Hepatocyte (in vitro differentiated cells): ENCODE measurements around the gene FAM241B. TPM values are rescaled to one million over a fixed set of nuclear protein-coding genes. Genes with fewer than 3 reads are reported as not detected.

Experiments used
- DNase-seq: peaks from one replicate; pipeline ENCODE4 v3.0.0-alpha.2; 2016; ENCODE audit warnings: low spot score
- H2AFZ ChIP-seq: fragments of 200-600 bp; sonication (generic); 2 replicates; pipeline ENCODE4 v1.6.0; 2016; ENCODE audit warnings: antibody characterized with exemption, mild to moderate bottlenecking
- H3K27ac ChIP-seq: fragments of 200-600 bp; sonication (generic); 2 replicates; pipeline ENCODE4 v1.5.1; 2016; ENCODE audit warnings: mild to moderate bottlenecking
- H3K27me3 ChIP-seq: fragments of 200-600 bp; sonication (generic); 2 replicates; pipeline ENCODE4 v1.6.1; 2016
- H3K36me3 ChIP-seq: fragments of 200-600 bp; sonication (generic); replicated peaks from 2 replicates; pipeline ENCODE4 v1.5.1; 2016; ENCODE audit warnings: low read depth; ENCODE audit not compliant: insufficient read depth
- H3K4me1 ChIP-seq: fragments of 200-600 bp; sonication (generic); 2 replicates; pipeline ENCODE4 v1.5.1; 2016; ENCODE audit warnings: mild to moderate bottlenecking, moderate library complexity; ENCODE audit not compliant: insufficient read depth
- H3K4me2 ChIP-seq: fragments of 200-600 bp; sonication (generic); 2 replicates; pipeline ENCODE4 v1.6.0; 2016
- H3K4me3 ChIP-seq: fragments of 200-600 bp; sonication (generic); 2 replicates; pipeline ENCODE4 v1.5.1; 2016; ENCODE audit warnings: mild to moderate bottlenecking
- H3K79me2 ChIP-seq: fragments of 200-600 bp; sonication (generic); 2 replicates; pipeline ENCODE4 v1.6.0; 2017; ENCODE audit warnings: mild to moderate bottlenecking
- H3K9me2 ChIP-seq: fragments of 200-600 bp; sonication (generic); replicated peaks from 2 replicates; pipeline ENCODE4 v1.6.0; 2017; ENCODE audit warnings: mild to moderate bottlenecking; ENCODE audit not compliant: insufficient read depth
- H3K9me3 ChIP-seq: fragments of 200-600 bp; sonication (generic); 2 replicates; pipeline ENCODE4 v1.5.1; 2016; ENCODE audit warnings: low read depth, mild to moderate bottlenecking
- H4K20me1 ChIP-seq: fragments of 200-600 bp; sonication (generic); 2 replicates; pipeline ENCODE4 v1.6.0; 2016; ENCODE audit warnings: mild to moderate bottlenecking; ENCODE audit not compliant: insufficient read depth, poor library complexity, severe bottlenecking
- EZH2 ChIP-seq: fragments of 200-600 bp; sonication (generic); IDR thresholded peaks from 2 replicates; pipeline ENCODE4 v1.6.1; 2016; ENCODE audit warnings: antibody characterized with exemption, mild to moderate bottlenecking, borderline replicate concordance
- EZH2phosphoT487 ChIP-seq: fragments of 200-600 bp; sonication (generic); IDR thresholded peaks from one replicate; pipeline ENCODE4 v1.6.1; 2018; ENCODE audit warnings: antibody characterized with exemption, mild to moderate bottlenecking, low read depth, moderate library complexity; ENCODE audit not compliant: unreplicated experiment, severe bottlenecking
- WGBS: methylation state at CpG from one replicate; pipeline ENCODE4 v1.1.6; 2016; ENCODE audit warnings: low lambda C conversion rate; ENCODE audit errors: missing lambda C conversion rate; 5-methylcytosine and 5-hydroxymethylcytosine counted together
- polyA plus RNA-seq: library from polyadenylated mRNA; unstranded; fragments of >200 nt; fragmentation: Nextera tagmentation; extraction: Ambion mirVana; gene quantifications from 2 replicates; pipeline ENCODE4 v1.2.1, GENCODE V29; 2016
- total RNA-seq: library from RNA; depleted of rRNA; stranded (reverse); fragments of >200 nt; gene quantifications from 2 replicates; pipeline ENCODE4 v1.2.3, GENCODE V29; 2014
- TF ChIP-seq, protein P1 (sequence below): fragments of 200-600 bp; sonication (generic); IDR thresholded peaks from 2 replicates; pipeline ENCODE4 v1.5.1; 2016; ENCODE audit warnings: antibody characterized with exemption, mild to moderate bottlenecking; ENCODE audit not compliant: poor library complexity

The FAM241B gene, protein sequence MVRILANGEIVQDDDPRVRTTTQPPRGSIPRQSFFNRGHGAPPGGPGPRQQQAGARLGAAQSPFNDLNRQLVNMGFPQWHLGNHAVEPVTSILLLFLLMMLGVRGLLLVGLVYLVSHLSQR
- total RNA-seq (3.7 TPM in 2 replicates), polyA plus RNA-seq (13.7 and 14.7 TPM in 2 replicates)

DNA sequence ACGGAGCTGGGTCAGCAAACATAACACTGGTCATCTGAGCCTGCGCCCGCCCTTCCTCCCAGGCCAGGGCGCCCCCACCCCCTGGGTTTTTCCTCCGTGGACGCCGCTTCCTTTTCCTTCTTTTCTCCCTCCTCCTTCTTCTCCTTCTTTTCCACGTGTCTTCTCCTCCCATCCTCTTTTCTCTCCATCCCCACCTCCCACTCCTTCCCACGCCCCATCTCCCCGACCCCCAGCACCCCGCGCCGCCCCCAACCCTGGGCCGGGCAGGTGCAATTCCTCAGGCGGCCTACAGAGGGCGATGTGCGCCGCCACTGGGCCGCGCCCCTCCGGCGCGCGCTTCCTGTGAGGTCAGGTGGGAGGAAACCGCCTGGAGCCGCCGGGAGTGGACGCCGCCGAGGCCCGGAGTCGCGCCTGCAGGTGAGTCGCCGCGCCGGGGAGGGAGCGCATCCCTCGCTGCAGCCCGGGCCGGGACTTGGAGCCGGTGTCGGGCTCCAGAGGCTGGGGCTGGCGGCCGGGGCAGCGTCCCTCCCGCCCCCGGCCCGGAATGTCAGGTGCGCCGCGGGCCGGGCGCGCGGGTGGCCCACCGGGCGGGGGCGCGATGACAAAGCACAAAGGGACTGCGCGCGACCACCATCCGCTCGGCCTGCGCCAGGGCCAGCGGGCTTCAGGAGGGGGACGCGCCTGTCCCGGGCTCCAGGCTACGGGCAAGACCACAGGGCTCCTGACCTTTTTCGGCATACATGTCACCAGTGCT lies at the start of gene FAM241B:
Gene FAM241B (plus strand): TSS at position 351 of the 754 bp plus-strand sequence. CDS start 1,497 bp downstream, outside the sequence.
- WGBS, result 4% methylated on average over 40 of the region's 72 CpGs

DNA sequence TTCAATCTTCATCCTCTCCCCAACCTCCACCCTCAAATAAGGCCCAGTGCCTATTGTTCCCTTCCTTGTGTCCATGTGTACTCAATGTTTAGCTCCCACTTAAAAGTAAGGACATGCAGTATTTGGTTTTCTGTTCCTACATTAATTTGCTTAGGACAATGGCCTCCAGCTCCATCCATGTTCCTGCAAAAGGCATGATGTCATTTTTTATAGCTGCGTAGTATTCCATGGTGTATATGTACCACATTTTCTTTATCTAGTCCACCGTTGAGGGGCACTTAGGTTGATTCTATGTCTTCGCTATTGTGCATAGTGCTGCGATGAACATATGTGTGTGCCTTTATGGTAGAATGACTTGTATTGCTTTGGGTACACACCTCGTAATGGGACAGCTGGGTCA lies 49.6 kb upstream of the FAM241B start:
- Histone ChIP-seq H3K79me2 (no peaks in the 10 kb centered on the region), H3K9me3 (no peaks in the 10 kb centered on the region), H3K4me2 (no peak overlapping the region), H2AFZ (no peak overlapping the region), H3K27ac (no peak overlapping the region), H3K27me3 (peaks cover 69% of the 10 kb centered on the region), H3K4me3 (no peak overlapping the region), H3K9me2 (no peaks in the 10 kb centered on the region), H3K4me1 (no peaks in the 10 kb centered on the region), H3K36me3 (no peaks in the 10 kb centered on the region), H4K20me1 (no peaks in the 10 kb centered on the region)
- no peak for DNase-seq
- TF ChIP-seq, protein P1, sequence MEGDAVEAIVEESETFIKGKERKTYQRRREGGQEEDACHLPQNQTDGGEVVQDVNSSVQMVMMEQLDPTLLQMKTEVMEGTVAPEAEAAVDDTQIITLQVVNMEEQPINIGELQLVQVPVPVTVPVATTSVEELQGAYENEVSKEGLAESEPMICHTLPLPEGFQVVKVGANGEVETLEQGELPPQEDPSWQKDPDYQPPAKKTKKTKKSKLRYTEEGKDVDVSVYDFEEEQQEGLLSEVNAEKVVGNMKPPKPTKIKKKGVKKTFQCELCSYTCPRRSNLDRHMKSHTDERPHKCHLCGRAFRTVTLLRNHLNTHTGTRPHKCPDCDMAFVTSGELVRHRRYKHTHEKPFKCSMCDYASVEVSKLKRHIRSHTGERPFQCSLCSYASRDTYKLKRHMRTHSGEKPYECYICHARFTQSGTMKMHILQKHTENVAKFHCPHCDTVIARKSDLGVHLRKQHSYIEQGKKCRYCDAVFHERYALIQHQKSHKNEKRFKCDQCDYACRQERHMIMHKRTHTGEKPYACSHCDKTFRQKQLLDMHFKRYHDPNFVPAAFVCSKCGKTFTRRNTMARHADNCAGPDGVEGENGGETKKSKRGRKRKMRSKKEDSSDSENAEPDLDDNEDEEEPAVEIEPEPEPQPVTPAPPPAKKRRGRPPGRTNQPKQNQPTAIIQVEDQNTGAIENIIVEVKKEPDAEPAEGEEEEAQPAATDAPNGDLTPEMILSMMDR, result no peak
- TF ChIP-seq EZH2 (no peak), EZH2phosphoT487 (no peak)
- 74% methylated on average over 5 of the region's 5 CpGs for WGBS

More for the DNA sequence above, at the start of gene FAM241B:
- H3K9me3 ChIP-seq, result no peaks in the 10 kb centered on the region
- H3K27me3 ChIP-seq, result no peaks in the 10 kb centered on the region
- peak within 1 kb of the TSS; percentile 81 for H3K4me3 ChIP-seq
- peak within 1 kb of the TSS; percentile 78 for H2AFZ ChIP-seq
- no peaks in the 10 kb centered on the region for H3K4me1 ChIP-seq
- TF ChIP-seq EZH2, result no peak
- TF ChIP-seq, protein P1, result peak; percentile 100
- TF ChIP-seq EZH2phosphoT487, result no peak
- H3K79me2 ChIP-seq, result no peaks in the 10 kb centered on the region
- no peaks in the 10 kb centered on the region for H3K9me2 ChIP-seq
- no peaks in the 10 kb centered on the region for H3K36me3 ChIP-seq
- peak; percentile 90 for DNase-seq
- H3K27ac ChIP-seq, result no peak within 1 kb of the TSS
- no peaks in the 10 kb centered on the region for H4K20me1 ChIP-seq
- H3K4me2 ChIP-seq, result peak within 1 kb of the TSS; percentile 80

DNA sequence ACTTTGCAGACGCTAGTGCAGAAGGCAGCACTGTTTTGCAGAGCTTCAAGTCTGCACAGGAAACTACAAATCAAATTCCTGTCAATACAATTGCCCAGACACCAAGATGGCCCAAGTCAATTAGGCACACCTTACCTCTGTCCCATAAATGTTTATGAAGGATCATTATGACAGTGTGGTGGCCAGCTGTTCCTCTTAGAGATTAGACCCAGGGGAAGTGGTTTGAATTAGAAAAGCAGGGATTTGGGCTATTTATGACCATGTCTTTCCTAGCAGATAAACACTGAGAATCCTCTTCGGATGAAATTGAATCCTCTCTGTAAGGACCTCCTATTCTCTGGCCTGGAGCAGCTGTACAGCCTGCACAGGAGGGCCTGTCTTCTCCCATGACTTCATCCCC lies 46.9 kb upstream of the FAM241B start:
- Histone ChIP-seq H3K27ac (no peak overlapping the region), H3K79me2 (no peaks in the 10 kb centered on the region), H3K4me1 (no peaks in the 10 kb centered on the region), H3K4me2 (no peak overlapping the region), H4K20me1 (no peaks in the 10 kb centered on the region), H3K36me3 (no peaks in the 10 kb centered on the region), H3K9me3 (no peaks in the 10 kb centered on the region), H2AFZ (no peak overlapping the region), H3K9me2 (no peaks in the 10 kb centered on the region), H3K27me3 (peaks cover 58% of the 10 kb centered on the region), H3K4me3 (no peak overlapping the region)
- no peak for DNase-seq
- 39% methylated on average over 2 of the region's 2 CpGs for WGBS
- TF ChIP-seq EZH2phosphoT487 (no peak), EZH2 (no peak)
- TF ChIP-seq, protein P1, result no peak
